ENCODE results near the gene PRKN.

DNA sequence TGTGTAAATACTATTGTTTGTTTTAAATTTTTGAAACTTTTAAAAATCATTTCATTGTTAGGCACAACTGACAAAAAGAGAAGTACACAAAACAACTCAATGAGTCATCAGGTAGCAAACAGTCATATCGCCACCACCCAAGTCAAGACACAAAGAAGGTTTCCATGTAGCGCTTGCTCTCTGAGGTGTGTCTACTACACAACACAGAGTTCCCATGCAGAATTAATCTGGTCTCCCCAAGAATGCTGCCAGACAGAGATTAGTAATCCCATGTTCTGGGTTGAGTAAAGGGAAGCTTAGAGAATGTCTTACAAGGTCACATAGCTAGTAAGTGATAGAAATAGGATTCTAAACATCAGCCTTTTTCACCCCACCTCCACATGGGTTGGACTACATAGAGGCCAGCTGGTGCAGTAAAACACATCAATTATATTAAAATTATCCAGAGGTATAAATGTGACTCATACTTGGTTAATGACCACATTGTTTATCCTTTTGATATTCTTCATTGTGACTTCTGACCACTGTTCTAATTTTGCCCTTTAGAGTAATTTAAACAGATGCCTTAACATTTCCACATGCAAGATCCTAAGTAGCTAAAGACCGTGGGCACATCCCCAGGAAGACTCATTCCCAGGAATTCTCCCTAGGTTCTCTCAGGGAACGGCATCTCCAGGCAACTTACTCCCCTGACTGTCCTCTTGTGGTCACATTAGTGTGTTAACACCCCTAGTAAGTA lies 413.5 kb downstream of the PRKN start:
- TF ChIP-seq, protein P1, sequence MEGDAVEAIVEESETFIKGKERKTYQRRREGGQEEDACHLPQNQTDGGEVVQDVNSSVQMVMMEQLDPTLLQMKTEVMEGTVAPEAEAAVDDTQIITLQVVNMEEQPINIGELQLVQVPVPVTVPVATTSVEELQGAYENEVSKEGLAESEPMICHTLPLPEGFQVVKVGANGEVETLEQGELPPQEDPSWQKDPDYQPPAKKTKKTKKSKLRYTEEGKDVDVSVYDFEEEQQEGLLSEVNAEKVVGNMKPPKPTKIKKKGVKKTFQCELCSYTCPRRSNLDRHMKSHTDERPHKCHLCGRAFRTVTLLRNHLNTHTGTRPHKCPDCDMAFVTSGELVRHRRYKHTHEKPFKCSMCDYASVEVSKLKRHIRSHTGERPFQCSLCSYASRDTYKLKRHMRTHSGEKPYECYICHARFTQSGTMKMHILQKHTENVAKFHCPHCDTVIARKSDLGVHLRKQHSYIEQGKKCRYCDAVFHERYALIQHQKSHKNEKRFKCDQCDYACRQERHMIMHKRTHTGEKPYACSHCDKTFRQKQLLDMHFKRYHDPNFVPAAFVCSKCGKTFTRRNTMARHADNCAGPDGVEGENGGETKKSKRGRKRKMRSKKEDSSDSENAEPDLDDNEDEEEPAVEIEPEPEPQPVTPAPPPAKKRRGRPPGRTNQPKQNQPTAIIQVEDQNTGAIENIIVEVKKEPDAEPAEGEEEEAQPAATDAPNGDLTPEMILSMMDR (IDR thresholded peaks at IDR 0.05; ENCODE audit: poor library complexity): no peak
- TF ChIP-seq EZH2 (IDR thresholded peaks at IDR 0.05; ENCODE audit: borderline replicate concordance): no peak
